NK-92 (cell line): ENCODE results near the gene C8G.
A peak's percentile ranks its signal among the peaks of the same experiment; 100 is the strongest.

Source experiments
- DNase-seq: peaks from one replicate; lab custom pipeline; 2025; ENCODE audit not compliant: unreplicated experiment; lab: John Stamatoyannopoulos, UW

Gene C8G

GRCh38 chr9:136940526-136941230, 4.4 kb upstream of the C8G start:
- no peak for DNase-seq

- DNase-seq, result no peak
These were observed 3.6 kb upstream of the C8G start for GRCh38 chr9:136941231-136942111.

GRCh38 chr9:136942112-136942880, 2.7 kb upstream of the C8G start:
- no peak for DNase-seq

- DNase-seq, result no peak
These were observed 2.2 kb upstream of the C8G start for GRCh38 chr9:136942881-136943230.

GRCh38 chr9:136943291-136944211, 1.5 kb upstream of the C8G start:
- no peak for DNase-seq

- DNase-seq, result no peak
These were observed 878 bp upstream of the C8G start for GRCh38 chr9:136944212-136944518.

GRCh38 chr9:136945333-136946227, 537 bp downstream of the C8G start:
- no peak for DNase-seq

GRCh38 chr9:136946228-136947027, 1.4 kb downstream of the C8G start:
- no peak for DNase-seq

- no peak for DNase-seq
These were observed 2.2 kb downstream of the C8G start for GRCh38 chr9:136947028-136947891.

GRCh38 chr9:136947955-136948510, 3.0 kb downstream of the C8G start:
- no peak for DNase-seq

GRCh38 chr9:136949239-136949816, 4.3 kb downstream of the C8G start:
- no peak for DNase-seq

- DNase-seq, result peak; percentile 87
These were observed 5.0 kb downstream of the C8G start for GRCh38 chr9:136949817-136950655.

- no peak for DNase-seq
These were observed 5.7 kb downstream of the C8G start for GRCh38 chr9:136950656-136951276.

GRCh38 chr9:136951541-136952320, 6.7 kb downstream of the C8G start, which contains the start of gene LCN12:
Gene LCN12 (plus strand): TSS chr9:136952273. CDS start chr9:136952328, 55 bp downstream.
- DNase-seq, result no peak

- DNase-seq, result no peak
These were observed 7.3 kb downstream of the C8G start for GRCh38 chr9:136952321-136952850.
